CD14-positive monocyte (primary cell): Measurements from ENCODE around the gene KPRP. TPM values are rescaled to one million over a fixed set of nuclear protein-coding genes. Genes with fewer than 3 reads are reported as not detected.

Experiments
- DNase-seq, 3 donors: peaks; one replicate each; pipeline ENCODE4 v3.0.0-alpha.2; 2011 to 2022
- H2AFZ ChIP-seq: 2 replicates; pipeline ENCODE4 v1.6.0; 2012; ENCODE audit warnings: mild to moderate bottlenecking, low read depth, low read length, inconsistent platforms; ENCODE audit not compliant: insufficient read depth, poor library complexity, severe bottlenecking
- H3K27ac ChIP-seq, 2 donors: 1 replicate in 1 of 2; 2 replicates in 1 of 2; pipeline ENCODE4 v1.5.1; 2012 to 2013; ENCODE audit warnings: low read length in 2 of 2, control low read depth in 1 of 2, inconsistent platforms in 1 of 2, low read depth in 1 of 2, mild to moderate bottlenecking in 1 of 2
- H3K27me3 ChIP-seq, 2 donors: one replicate each; pipeline versions ENCODE4 v1.6.0 to v1.6.1; 2011 to 2013; ENCODE audit warnings: low read length in 2 of 2; ENCODE audit not compliant: control insufficient read depth in 2 of 2, insufficient read depth in 2 of 2
- H3K36me3 ChIP-seq, 2 donors: replicated peaks in 1 of 2; 1 replicate in 1 of 2; 2 replicates in 1 of 2; pipeline versions ENCODE4 v1.5.1 to v1.6.1; 2012 to 2013; ENCODE audit warnings: low read length in 2 of 2, control low read depth in 1 of 2, inconsistent platforms in 1 of 2, mild to moderate bottlenecking in 1 of 2; ENCODE audit not compliant: insufficient read depth in 2 of 2, control insufficient read depth in 1 of 2
- H3K4me1 ChIP-seq, 2 donors: 1 replicate in 1 of 2; 2 replicates in 1 of 2; pipeline versions ENCODE4 v1.5.1 to v1.6.1; 2012 to 2013; ENCODE audit warnings: low read length in 2 of 2, control low read depth in 1 of 2, inconsistent platforms in 1 of 2, mild to moderate bottlenecking in 1 of 2, moderate library complexity in 1 of 2; ENCODE audit not compliant: insufficient read depth in 2 of 2, control insufficient read depth in 1 of 2
- H3K4me2 ChIP-seq: replicated peaks from 2 replicates; pipeline ENCODE3; 2012; ENCODE audit warnings: low read length, moderate library complexity, mild to moderate bottlenecking; ENCODE audit not compliant: poor library complexity, severe bottlenecking; ENCODE audit errors: extremely low read depth
- H3K4me3 ChIP-seq, 3 experiments: fragments of 200-600 bp in 1 of 3; sonication (generic) in 1 of 3; replicated peaks in 1 of 3; 1 replicate in 2 of 3; 2 replicates in 1 of 3; pipeline ENCODE4 v1.5.1; 2011 to 2013; ENCODE audit warnings: low read length in 3 of 3, mild to moderate bottlenecking in 3 of 3, control low read depth in 2 of 3, low read depth in 2 of 3, inconsistent platforms in 1 of 3, moderate library complexity in 1 of 3
- H3K79me2 ChIP-seq: 2 replicates; pipeline ENCODE4 v1.6.0; 2012; ENCODE audit warnings: mild to moderate bottlenecking, control low read depth, inconsistent platforms, low read length, moderate library complexity; ENCODE audit not compliant: insufficient read depth
- H3K9ac ChIP-seq: 2 replicates; pipeline ENCODE4 v1.6.0; 2017; ENCODE audit warnings: low read length, mild to moderate bottlenecking; ENCODE audit not compliant: insufficient read depth, poor library complexity, severe bottlenecking
- H3K9me3 ChIP-seq, 2 donors: replicated peaks in 1 of 2; 1 replicate in 1 of 2; 2 replicates in 1 of 2; pipeline versions ENCODE4 v1.5.1 to v1.6.1; 2012 to 2013; ENCODE audit warnings: low read length in 2 of 2, control low read depth in 1 of 2; ENCODE audit not compliant: control insufficient read depth in 1 of 2, insufficient read depth in 1 of 2
- H4K20me1 ChIP-seq: 2 replicates; pipeline ENCODE4 v1.6.0; 2012; ENCODE audit warnings: mild to moderate bottlenecking, low read length, control low read depth, moderate library complexity; ENCODE audit not compliant: insufficient read depth
- H3K27ac Mint-ChIP-seq, 7 donors: one replicate each; pipeline ENCODE4 v1.8.0; 2020; ENCODE audit warnings: mild to moderate bottlenecking in 7 of 7, mixed read lengths in 7 of 7, moderate library complexity in 6 of 7, inconsistent platforms in 2 of 7
- H3K27me3 Mint-ChIP-seq, 3 donors: one replicate each; pipeline ENCODE4 v1.8.0; 2021 to 2022; ENCODE audit warnings: low read depth in 3 of 3, mild to moderate bottlenecking in 3 of 3, mixed read lengths in 3 of 3, moderate library complexity in 3 of 3, inconsistent platforms in 1 of 3
- H3K36me3 Mint-ChIP-seq, 2 donors: one replicate each; pipeline ENCODE4 v1.8.0; 2020; ENCODE audit warnings: mixed read lengths in 2 of 2, inconsistent platforms in 1 of 2, mild to moderate bottlenecking in 1 of 2
- H3K4me1 Mint-ChIP-seq: one replicate; pipeline ENCODE4 v1.8.0; 2020; ENCODE audit warnings: mild to moderate bottlenecking, mixed read lengths
- H3K4me3 Mint-ChIP-seq, 2 donors: one replicate each; pipeline ENCODE4 v1.8.0; 2020; ENCODE audit warnings: mild to moderate bottlenecking in 2 of 2, mixed read lengths in 2 of 2, moderate library complexity in 1 of 2
- H3K9me3 Mint-ChIP-seq, 7 donors: one replicate each; pipeline ENCODE4 v1.8.0; 2020 to 2022; ENCODE audit warnings: mixed read lengths in 7 of 7, mild to moderate bottlenecking in 6 of 7, moderate library complexity in 6 of 7, inconsistent platforms in 2 of 7
- WGBS: methylation state at CpG from one replicate; pipeline ENCODE4 v1.1.5; 2013; ENCODE audit warnings: missing lambda C conversion rate; ENCODE audit not compliant: insufficient coverage; 5-methylcytosine and 5-hydroxymethylcytosine counted together
- intact Hi-C, 2 donors: fragments of 100-400 bp; cut with micrococcal nuclease; formaldehyde crosslinking; loops; one replicate each; pipeline versions ENCODE4 v1.15.0 to v1.15.1; 2023
- polyA plus RNA-seq, 3 donors: library from polyadenylated mRNA; depleted of rRNA in 1 of 3; unstranded in 2 of 3; stranded (reverse) in 1 of 3; fragments of 300-500 nt in 2 of 3; fragments of >200 nt in 1 of 3; fragmentation: Illumina TruSeq in 2 of 3; gene quantifications; 1 replicate in 2 of 3; 2 replicates in 1 of 3; pipeline ENCODE4 v1.2.3, GENCODE V29; 2012 to 2021
- TF ChIP-seq, protein P1 (sequence below): fragments of 200-600 bp; IDR thresholded peaks from one replicate; pipeline ENCODE4 v1.8.0; 2022; ENCODE audit warnings: antibody characterized with exemption, mild to moderate bottlenecking

KPRP gene
- polyA plus RNA-seq, 3 donors, result not detected

DNA sequence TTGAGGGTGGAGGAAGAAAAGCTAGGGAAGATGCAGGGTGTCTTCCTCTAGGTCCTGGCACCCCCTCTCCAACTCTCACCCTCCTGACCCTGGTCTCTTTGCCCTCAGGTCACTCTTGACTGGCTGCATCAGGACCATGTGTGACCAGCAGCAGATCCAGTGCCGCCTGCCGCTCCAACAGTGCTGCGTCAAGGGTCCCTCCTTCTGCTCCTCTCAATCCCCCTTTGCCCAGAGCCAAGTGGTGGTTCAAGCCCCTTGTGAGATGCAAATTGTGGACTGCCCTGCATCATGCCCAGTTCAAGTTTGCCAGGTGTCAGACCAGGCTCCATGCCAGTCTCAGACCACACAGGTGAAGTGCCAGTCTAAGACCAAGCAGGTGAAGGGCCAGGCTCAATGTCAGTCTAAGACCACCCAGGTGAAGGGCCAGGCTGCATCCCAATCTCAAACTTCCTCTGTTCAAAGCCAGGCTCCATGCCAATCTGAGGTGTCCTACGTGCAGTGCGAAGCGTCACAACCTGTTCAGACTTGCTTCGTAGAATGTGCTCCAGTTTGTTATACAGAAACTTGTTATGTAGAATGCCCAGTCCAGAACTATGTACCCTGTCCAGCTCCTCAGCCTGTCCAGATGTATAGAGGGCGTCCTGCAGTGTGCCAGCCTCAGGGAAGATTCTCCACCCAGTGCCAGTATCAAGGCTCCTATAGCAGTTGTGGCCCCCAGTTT lies 1.8 kb downstream of the KPRP start:
- Histone ChIP-seq H3K4me2 (no peak overlapping the region), H4K20me1 (no peaks in the 10 kb centered on the region), H3K9me3 (no peaks in the 10 kb centered on the region), H3K4me3 (no peak overlapping the region), H3K4me1 (no peaks in the 10 kb centered on the region), H3K9ac (no peak overlapping the region), H3K27ac (no peak overlapping the region), H3K36me3 (no peaks in the 10 kb centered on the region), H3K27me3 (no peaks in the 10 kb centered on the region), H3K79me2 (no peaks in the 10 kb centered on the region), H2AFZ (no peak overlapping the region)
- Mint-ChIP-seq H3K27me3 (peaks cover 1 to 13% (median 5%) of the 10 kb centered on the region in 3 donors), H3K27ac (no peak overlapping the region), H3K4me1 (no peaks in the 10 kb centered on the region), H3K36me3 (no peaks in the 10 kb centered on the region), H3K4me3 (no peak overlapping the region), H3K9me3 (peaks cover 0 to 2% (median 0%) of the 10 kb centered on the region in 7 donors)
- intact Hi-C loops, result no loop called here
- DNase-seq, result no peak
- TF ChIP-seq, protein P1, sequence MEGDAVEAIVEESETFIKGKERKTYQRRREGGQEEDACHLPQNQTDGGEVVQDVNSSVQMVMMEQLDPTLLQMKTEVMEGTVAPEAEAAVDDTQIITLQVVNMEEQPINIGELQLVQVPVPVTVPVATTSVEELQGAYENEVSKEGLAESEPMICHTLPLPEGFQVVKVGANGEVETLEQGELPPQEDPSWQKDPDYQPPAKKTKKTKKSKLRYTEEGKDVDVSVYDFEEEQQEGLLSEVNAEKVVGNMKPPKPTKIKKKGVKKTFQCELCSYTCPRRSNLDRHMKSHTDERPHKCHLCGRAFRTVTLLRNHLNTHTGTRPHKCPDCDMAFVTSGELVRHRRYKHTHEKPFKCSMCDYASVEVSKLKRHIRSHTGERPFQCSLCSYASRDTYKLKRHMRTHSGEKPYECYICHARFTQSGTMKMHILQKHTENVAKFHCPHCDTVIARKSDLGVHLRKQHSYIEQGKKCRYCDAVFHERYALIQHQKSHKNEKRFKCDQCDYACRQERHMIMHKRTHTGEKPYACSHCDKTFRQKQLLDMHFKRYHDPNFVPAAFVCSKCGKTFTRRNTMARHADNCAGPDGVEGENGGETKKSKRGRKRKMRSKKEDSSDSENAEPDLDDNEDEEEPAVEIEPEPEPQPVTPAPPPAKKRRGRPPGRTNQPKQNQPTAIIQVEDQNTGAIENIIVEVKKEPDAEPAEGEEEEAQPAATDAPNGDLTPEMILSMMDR, result no peak
- WGBS, result 73% methylated on average over 5 of the region's 8 CpGs

DNA sequence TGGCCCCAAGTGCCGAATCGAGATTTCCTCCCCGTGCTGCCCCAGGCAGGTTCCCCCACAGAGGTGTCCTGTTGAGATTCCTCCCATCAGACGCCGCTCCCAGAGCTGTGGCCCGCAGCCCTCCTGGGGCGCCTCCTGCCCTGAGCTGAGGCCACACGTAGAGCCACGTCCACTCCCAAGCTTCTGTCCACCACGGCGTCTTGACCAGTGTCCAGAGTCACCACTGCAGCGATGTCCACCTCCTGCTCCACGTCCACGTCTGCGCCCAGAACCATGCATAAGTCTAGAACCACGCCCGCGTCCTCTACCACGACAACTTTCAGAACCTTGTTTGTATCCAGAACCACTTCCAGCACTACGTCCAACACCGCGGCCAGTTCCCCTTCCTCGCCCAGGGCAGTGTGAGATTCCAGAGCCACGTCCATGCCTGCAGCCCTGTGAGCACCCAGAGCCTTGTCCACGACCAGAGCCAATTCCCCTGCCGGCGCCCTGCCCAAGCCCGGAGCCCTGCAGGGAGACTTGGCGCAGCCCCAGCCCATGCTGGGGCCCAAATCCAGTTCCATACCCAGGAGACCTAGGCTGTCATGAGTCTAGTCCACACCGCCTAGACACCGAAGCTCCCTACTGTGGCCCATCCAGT lies 2.8 kb downstream of the KPRP start:
- no peaks in the 10 kb centered on the region for H3K79me2 ChIP-seq
- H3K4me1 ChIP-seq, result no peaks in the 10 kb centered on the region
- H3K4me3 ChIP-seq, result no peak overlapping the region
- H3K27ac Mint-ChIP-seq, result no peak overlapping the region
- TF ChIP-seq, protein P1, result no peak
- H3K9ac ChIP-seq, result no peak overlapping the region
- no peaks in the 10 kb centered on the region for H3K9me3 Mint-ChIP-seq
- H3K4me1 Mint-ChIP-seq, result no peaks in the 10 kb centered on the region
- H2AFZ ChIP-seq, result no peak overlapping the region
- H3K9me3 ChIP-seq, result no peaks in the 10 kb centered on the region
- H3K36me3 ChIP-seq, result no peaks in the 10 kb centered on the region
- peaks cover 1 to 12% (median 2%) of the 10 kb centered on the region in 3 donors for H3K27me3 Mint-ChIP-seq
- 92% methylated on average over 31 of the region's 31 CpGs for WGBS
- no peak overlapping the region for H3K27ac ChIP-seq
- no peak overlapping the region for H3K4me3 Mint-ChIP-seq
- no peak overlapping the region for H3K4me2 ChIP-seq
- intact Hi-C loops, result no loop called here
- no peaks in the 10 kb centered on the region for H3K36me3 Mint-ChIP-seq
- H3K27me3 ChIP-seq, result no peaks in the 10 kb centered on the region
- no peak for DNase-seq
- H4K20me1 ChIP-seq, result no peaks in the 10 kb centered on the region
